Ramos (cell line): ENCODE results near the gene FGD6.
"Not testable (repeated sequence)": the region's sequence is repeated elsewhere in the genome, so short reads cannot be mapped to it uniquely, and the experiment has no call there.

Experiments used
- in situ Hi-C: fragments of 300-500 bp; cut with MboI; formaldehyde crosslinking; loops from one replicate; pipeline ENCODE4 v1.14.3; 2022; ENCODE audit warnings: low sequenced_read_pairs; ENCODE audit not compliant: unreplicated experiment

The FGD6 gene

GRCh38 chr12:95134085-95134484 lies 83.2 kb downstream of the FGD6 start:
- in situ Hi-C loops = no loop called here

DNA sequence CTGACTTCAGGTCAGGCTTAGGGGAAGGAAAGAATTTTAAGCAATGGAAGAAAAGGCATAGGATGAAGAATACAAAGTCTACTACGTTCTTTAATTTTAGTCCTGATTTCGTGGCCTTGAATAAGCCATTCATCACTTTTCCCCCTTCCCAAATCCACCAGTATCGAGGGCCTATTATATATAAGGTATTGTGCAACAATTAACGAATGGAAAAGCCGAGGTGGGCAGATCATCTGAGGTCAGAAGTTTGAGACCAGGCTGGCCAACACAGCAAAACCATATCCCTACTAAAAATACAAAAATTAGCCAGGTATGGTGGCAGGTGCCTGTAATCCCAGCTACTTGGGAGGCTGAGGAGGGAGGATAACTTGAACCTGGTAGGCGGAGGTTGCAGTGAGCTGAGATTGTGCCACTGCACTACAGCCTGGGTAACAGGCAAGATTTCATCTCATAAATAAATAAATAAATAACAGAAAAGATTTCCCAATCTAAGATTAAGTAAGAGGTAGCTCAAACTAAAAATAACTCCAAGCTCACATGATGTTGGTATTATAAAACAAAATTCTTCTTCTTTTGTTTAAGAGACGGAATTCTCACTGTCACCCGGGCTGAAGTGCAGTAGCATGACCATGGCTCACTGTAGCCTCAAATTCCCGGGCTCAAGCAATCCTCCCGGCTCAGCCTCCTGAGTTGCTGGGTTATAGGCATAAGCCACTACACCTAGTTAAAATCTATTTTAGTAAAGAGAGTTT lies 85.5 kb downstream of the FGD6 start:
- in situ Hi-C loops = no loop called here

DNA sequence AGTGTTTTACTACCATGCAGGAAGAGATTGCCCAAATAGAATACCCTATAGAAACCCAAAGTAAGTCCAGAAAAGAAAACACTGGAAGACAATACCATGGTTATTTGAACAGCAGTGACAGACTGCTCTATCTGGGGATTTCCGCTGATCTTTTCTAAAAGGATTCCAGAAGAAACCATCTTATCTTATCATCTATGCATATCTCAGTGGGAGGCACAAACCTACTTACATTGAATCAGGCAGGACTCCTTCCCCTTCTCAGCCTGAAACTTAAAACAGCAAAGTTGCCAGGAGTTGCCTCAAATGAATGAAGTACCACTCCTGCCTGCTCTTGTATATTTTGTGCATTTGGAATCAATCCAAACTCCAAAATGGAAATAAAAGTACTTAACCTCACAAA lies 87.2 kb downstream of the FGD6 start:
- in situ Hi-C loops = no loop called here

GRCh38 chr12:95129115-95129514 lies 88.2 kb downstream of the FGD6 start:
- in situ Hi-C loops = no loop called here

DNA sequence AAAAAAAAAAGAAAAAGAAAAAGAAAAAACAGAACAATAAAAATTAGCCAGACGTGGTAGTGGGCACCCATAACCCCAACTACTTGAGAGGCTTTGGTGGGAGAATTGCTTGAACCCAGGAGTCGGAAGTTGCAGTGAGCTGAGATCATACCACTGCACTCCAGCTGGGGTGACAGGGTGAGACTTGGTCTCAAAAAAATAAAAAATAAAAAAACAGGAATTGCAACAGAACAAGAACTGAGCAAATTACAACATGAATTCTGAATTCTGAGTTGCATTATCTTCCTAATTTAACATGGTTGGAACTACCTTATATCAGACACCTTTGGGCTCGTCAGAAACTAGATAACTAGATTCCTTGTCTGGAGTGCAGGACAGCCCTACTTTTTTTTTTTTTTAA lies 90.5 kb downstream of the FGD6 start:
- in situ Hi-C loops = no loop called here

DNA sequence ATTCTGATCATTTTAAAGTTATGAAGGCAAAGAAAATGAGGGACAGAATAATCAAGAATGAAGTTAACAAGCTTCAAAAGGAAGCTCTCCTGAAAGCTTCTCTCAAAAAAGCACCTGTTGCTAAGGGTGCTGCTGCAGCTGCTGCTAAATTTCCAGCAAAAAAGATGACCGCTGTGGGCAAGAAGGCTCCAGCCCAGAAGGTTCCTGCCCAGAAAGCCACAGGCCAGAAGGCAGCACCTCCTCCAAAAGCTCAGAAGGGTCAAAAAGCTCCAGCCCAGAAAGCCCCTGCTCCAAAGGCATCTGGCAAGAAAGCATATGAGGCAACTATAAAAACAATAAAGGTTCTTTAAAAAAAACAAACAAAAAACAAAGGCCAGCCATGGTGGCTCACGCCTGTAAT lies 91.2 kb downstream of the FGD6 start:
- in situ Hi-C loops = no loop called here

DNA sequence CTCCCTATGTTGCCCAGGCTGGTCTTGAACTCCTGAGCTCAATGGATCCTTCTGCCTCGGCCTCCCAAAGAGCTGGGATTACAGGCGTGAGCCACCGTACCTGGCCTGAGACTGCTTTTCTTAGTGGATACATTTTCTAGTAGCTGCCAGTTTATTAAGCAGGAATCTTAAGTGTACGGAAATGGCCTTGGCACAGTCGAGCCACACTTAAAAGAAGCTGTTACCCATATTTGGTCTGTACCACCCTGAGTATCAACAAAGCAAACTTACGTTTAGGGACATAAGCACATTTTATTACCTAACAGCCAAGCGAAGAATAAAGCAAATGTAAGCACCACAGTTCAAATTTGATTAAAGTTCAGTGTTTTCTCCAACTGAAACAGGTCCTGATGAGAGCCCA lies 93.2 kb downstream of the FGD6 start:
- in situ Hi-C loops = no loop called here

DNA sequence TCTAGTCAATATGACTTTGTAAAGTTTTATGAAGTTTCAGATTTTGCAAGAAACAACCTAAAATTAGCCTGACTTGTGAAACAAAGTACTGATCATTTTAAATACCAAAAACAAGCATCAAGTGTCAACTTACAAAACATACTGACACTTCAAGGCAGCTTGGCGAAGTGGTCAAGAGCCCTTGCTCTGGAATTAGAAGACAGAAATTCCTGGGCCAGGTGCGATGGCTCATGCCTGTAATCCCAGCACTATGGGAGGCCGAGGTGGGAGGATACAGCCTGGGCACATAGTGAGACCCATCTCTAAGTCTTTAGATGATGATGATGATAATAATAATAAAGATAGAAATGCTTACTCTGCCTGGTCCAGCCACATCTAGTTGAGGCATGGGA lies 98.5 kb downstream of the FGD6 start:
- in situ Hi-C loops = loop anchor here (10.0 kb wide), 1 partner anchor 216 kb away; no protein-coding TSS in a partner anchor

- in situ Hi-C loops = loop anchor here (10.0 kb wide), 1 partner anchor 217 kb away; no protein-coding TSS in a partner anchor
Measured at GRCh38 chr12:95118138-95118787, 99.0 kb downstream of the FGD6 start.

DNA sequence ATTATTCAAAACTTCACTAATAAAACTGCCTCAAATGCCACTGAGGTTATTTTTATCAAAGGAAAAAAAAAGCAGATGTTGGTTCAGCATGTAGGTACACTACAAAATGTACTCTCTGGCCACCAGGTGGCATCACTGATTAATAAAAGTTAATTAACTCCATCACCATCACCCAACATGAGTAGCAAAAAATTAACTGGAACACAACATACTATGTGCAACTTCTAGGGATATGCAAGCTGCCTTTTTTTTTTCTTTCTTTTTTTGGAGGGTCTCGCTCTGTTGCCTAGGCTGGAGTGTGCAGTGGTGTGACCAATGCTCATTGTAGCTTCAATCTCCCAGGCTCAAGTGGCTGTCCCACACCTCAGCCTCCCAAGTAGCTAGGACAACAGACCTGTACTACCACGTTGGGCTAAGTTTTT lies 100.1 kb downstream of the FGD6 start:
- in situ Hi-C loops = loop anchor here (10.0 kb wide), 1 partner anchor 218 kb away; no protein-coding TSS in a partner anchor

DNA sequence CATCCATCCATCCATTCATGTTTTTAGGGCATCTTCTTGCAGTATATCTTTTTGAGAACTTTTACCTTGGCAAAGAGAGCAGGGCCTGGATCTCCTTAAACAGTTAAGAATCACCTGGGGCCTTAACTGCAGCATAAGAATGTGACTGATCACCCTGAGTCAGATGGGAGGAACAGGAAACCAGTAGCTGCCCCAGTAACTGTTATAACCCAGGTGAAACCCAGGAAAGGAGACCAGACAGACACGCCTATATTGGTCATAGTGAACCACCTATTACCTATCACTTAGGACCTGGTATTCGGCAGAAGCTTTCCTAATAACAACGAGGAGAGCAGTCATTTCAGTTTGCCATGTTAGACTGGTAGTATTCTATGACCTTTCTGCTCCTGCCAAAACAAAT lies 100.5 kb downstream of the FGD6 start:
- in situ Hi-C loops = loop anchor here (10.0 kb wide), 1 partner anchor 218 kb away; no protein-coding TSS in a partner anchor

- in situ Hi-C loops = loop anchor here (10.0 kb wide), 1 partner anchor 218 kb away; no protein-coding TSS in a partner anchor
Measured at GRCh38 chr12:95116341-95116740, 100.9 kb downstream of the FGD6 start.

GRCh38 chr12:95115641-95116040 lies 101.6 kb downstream of the FGD6 start:
- in situ Hi-C loops = loop anchor here (10.0 kb wide), 1 partner anchor 219 kb away; no protein-coding TSS in a partner anchor

DNA sequence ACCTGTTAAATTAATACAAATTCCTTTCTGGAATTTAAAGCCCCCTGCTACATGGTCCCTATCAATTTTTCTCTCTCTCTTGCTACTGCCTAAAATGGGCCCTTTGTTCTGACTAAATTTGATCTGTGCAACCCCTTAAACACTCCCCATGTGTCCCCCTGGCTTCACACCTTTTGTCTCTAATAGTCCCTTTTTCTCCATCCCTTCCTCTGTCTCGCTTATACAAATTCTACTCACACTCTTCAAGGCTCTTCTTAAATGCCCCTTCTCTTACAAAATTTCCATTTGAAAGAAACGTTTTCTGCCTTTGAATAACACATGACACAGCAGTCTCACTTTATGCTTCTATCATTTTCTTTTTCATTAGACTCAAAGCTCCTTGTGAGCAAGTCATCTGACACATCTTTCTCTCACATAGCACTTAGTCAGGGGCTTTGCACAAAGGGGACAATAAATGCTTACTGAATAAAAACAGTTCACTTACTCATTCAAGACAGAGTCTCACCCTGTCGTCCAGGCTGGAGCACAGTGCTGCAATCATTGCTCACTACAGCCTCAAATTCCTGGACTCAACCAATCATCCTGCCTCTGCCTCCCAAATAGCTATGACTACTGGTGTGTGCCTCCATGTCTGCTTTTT lies 102.4 kb downstream of the FGD6 start:
- in situ Hi-C loops = loop anchor here (5.0 to 10.0 kb wide), 2 partner anchors 220 to 422 kb away; no protein-coding TSS in a partner anchor

GRCh38 chr12:95107362-95107761 lies 109.9 kb downstream of the FGD6 start:
- in situ Hi-C loops = no loop called here

DNA sequence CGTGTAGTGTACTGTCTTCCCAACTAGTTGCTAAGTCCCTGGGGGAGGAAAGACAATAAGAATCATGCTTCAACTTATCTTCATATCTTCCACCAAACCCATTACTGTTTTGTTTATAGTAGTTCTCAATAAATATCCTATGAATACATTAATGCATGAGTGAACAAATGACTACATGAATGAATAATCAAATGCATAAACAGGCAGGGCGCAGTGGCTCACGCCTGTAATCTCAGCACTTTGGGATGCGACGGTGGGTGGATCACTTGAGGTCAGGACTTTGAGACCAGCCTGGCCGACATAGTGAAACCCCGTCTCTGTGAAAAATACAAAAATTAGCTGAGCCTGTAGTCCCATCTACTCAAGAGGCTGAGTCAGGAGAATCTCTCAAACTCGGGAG lies 111.7 kb downstream of the FGD6 start:
- in situ Hi-C loops = no loop called here

GRCh38 chr12:95104919-95105452 lies 112.3 kb downstream of the FGD6 start:
- in situ Hi-C loops = no loop called here

GRCh38 chr12:95102916-95103671 lies 114.2 kb downstream of the FGD6 start:
- in situ Hi-C loops = no loop called here

DNA sequence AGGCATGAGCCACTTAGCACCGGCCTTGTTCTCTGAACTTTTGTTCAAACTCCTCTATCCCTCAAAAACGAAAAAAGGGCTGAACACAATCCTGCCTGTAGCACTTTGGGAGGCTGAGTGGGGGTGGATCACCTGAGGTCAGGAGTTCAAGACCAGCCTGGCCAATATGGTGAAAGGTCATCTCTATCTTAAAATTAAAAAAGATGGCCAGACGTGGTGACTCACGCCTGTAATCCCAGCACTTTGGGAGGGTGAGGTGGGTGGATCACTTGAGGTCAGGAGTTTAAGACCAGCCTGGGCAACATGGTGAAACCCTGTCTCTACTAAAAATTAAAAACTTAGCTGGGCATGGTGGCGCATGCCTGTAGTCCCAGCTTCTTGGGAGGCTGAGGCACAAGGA lies 115.3 kb downstream of the FGD6 start:
- in situ Hi-C loops = not testable (repeated sequence)
